ENCODE data around the gene TMC2.

DNA sequence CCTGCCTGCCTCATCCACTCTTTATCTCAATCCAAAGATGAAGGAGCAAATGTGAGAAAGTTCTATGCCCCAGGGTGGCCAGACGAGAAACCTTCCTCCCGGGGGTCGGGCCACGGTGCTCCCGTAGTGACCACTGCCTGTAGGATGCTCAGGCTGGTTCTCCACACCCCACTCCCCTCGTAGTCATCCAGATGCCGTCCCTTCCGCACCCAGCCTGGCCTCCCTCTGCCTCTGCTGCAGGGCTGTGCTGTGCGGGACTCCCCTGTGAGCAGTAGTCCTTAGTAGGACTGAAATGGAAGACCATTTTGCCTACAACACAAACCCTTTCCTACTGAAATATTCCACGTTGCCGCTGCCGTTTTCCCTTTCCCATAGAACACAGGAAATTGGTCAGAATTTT lies 2.0 kb downstream of the TMC2 start:
- TF ChIP-seq, protein P1, sequence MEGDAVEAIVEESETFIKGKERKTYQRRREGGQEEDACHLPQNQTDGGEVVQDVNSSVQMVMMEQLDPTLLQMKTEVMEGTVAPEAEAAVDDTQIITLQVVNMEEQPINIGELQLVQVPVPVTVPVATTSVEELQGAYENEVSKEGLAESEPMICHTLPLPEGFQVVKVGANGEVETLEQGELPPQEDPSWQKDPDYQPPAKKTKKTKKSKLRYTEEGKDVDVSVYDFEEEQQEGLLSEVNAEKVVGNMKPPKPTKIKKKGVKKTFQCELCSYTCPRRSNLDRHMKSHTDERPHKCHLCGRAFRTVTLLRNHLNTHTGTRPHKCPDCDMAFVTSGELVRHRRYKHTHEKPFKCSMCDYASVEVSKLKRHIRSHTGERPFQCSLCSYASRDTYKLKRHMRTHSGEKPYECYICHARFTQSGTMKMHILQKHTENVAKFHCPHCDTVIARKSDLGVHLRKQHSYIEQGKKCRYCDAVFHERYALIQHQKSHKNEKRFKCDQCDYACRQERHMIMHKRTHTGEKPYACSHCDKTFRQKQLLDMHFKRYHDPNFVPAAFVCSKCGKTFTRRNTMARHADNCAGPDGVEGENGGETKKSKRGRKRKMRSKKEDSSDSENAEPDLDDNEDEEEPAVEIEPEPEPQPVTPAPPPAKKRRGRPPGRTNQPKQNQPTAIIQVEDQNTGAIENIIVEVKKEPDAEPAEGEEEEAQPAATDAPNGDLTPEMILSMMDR (IDR thresholded peaks at IDR 0.05), result no peak
- TF ChIP-seq POLR2AphosphoS5 (IDR thresholded peaks at IDR 0.05), result no peak
- no peak for TF ChIP-seq POLR2A (IDR thresholded peaks at IDR 0.05)

All from breast epithelium (tissue), 3 donors.